ENCODE data around the gene DLGAP1. TPM values are rescaled to one million over a fixed set of nuclear protein-coding genes. Genes with fewer than 3 reads are reported as not detected.

DLGAP1 gene
- total RNA-seq, 1 donor from 2014 or later, result 5.3 TPM

GRCh38 chr18:3985664-3986063 lies 469.4 kb downstream of the DLGAP1 start:
- no peak for DNase-seq

- DNase-seq, result no peak
Observed at GRCh38 chr18:3985020-3985419, 470.1 kb downstream of the DLGAP1 start.

- DNase-seq, result no peak
Observed at GRCh38 chr18:3984163-3984757, 470.8 kb downstream of the DLGAP1 start.

- DNase-seq, result no peak
Observed at GRCh38 chr18:3983351-3983969, 471.6 kb downstream of the DLGAP1 start.

- no peak for DNase-seq
Observed at GRCh38 chr18:3982541-3982940, 472.6 kb downstream of the DLGAP1 start.

GRCh38 chr18:3979024-3979423 lies 476.1 kb downstream of the DLGAP1 start:
- DNase-seq, result no peak

- DNase-seq, result no peak
Observed at GRCh38 chr18:3973191-3973850, 481.8 kb downstream of the DLGAP1 start.

GRCh38 chr18:3972291-3972930 lies 482.7 kb downstream of the DLGAP1 start:
- DNase-seq, result no peak

- DNase-seq, result no peak
Observed at GRCh38 chr18:3970929-3971328, 484.2 kb downstream of the DLGAP1 start.

GRCh38 chr18:3967359-3968180 lies 487.5 kb downstream of the DLGAP1 start:
- DNase-seq, result no peak

- no peak for DNase-seq
Observed at GRCh38 chr18:3966642-3967358, 488.3 kb downstream of the DLGAP1 start.

- no peak for DNase-seq
Observed at GRCh38 chr18:3966246-3966641, 488.9 kb downstream of the DLGAP1 start.

GRCh38 chr18:3960977-3961376 lies 494.1 kb downstream of the DLGAP1 start:
- no peak for DNase-seq

- no peak for DNase-seq
Observed at GRCh38 chr18:3960142-3960541, 495.0 kb downstream of the DLGAP1 start.

GRCh38 chr18:3952031-3952430 lies 503.1 kb downstream of the DLGAP1 start:
- DNase-seq, result no peak

GRCh38 chr18:3950668-3951404 lies 504.3 kb downstream of the DLGAP1 start:
- no peak for DNase-seq

- DNase-seq, result no peak
Observed at GRCh38 chr18:3948958-3949357, 506.1 kb downstream of the DLGAP1 start.

GRCh38 chr18:3947383-3947782 lies 507.7 kb downstream of the DLGAP1 start:
- DNase-seq, result no peak

- DNase-seq, result no peak
Observed at GRCh38 chr18:3935305-3935704, 519.8 kb downstream of the DLGAP1 start.

- DNase-seq, result no peak
Observed at GRCh38 chr18:3932276-3932675, 522.8 kb downstream of the DLGAP1 start.

- DNase-seq, result no peak
Observed at GRCh38 chr18:3931542-3932112, 523.5 kb downstream of the DLGAP1 start.

Measured in skin of body (tissue), 2 donors.